Fibroblast of lung (primary cell): ENCODE measurements around the gene KASH5.
A peak's percentile ranks its signal among the peaks of the same experiment; 100 is the strongest.

ENCODE experiments used
- CTCF ChIP-seq, 2 donors: IDR thresholded peaks in 1 of 2; conservative IDR thresholded peaks in 1 of 2; 1 replicate in 1 of 2; 2 replicates in 1 of 2; pipeline ENCODE4 v1.5.1; 2011 to 2012; ENCODE audit warnings: low read length in 2 of 2, control low read depth in 1 of 2, inconsistent platforms in 1 of 2, low read depth in 1 of 2, mild to moderate bottlenecking in 1 of 2
- EZH2 ChIP-seq: IDR thresholded peaks from 2 replicates; pipeline ENCODE4 v1.5.1; 2012; ENCODE audit warnings: low read length, control low read depth, mild to moderate bottlenecking; ENCODE audit errors: missing control alignments

- TF ChIP-seq CTCF (conservative IDR thresholded peaks at IDR 0.05 in 1 of 2, IDR thresholded peaks at IDR 0.05 in 1 of 2; ENCODE audit: low read depth in 1 of 2, low read length in 2 of 2): peak; percentile 12 to 19
- no peak for TF ChIP-seq EZH2
These were observed 40.2 kb upstream of the KASH5 start for GRCh38 chr19:49347835-49348234.
